AG09319 (cell line): Measurements from ENCODE around the gene NRSN1.

Experiments
- DNase-seq: peaks from one replicate; pipeline ENCODE4 v3.0.0-alpha.2; 2010; ENCODE audit warnings: low read depth; ENCODE audit errors: extremely low read depth
- TF ChIP-seq, protein P1 (sequence below): IDR thresholded peaks from 2 replicates; pipeline ENCODE4 v1.5.1; 2011; ENCODE audit warnings: low read depth, mild to moderate bottlenecking, inconsistent platforms, low read length, moderate library complexity

The NRSN1 gene, protein sequence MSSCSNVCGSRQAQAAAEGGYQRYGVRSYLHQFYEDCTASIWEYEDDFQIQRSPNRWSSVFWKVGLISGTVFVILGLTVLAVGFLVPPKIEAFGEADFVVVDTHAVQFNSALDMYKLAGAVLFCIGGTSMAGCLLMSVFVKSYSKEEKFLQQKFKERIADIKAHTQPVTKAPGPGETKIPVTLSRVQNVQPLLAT

DNA sequence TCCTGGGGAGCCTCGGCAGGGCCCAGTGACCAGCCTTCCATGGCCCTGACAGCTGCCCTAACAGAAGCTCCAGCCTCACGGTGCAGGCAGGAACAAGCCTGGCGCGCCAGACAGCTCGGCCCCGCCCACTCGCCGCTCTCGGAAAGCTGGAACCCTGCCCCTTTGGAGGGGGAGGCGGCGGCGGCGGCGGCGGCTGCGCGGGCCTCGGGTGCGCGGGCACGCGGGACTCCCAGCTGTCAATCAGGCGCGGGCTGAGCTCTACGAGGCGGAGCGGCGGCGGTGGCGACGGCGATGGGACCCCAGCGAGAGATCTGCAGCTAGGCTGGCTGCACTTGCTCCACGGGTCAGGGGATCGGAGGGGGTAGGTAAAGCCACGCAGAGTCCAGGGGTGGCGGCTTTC lies at the start of gene NRSN1:
Gene NRSN1 (plus strand): TSS at position 236 of the 400 bp plus-strand sequence. CDS start 8,113 bp downstream, outside the sequence.
- no peak for DNase-seq

DNA sequence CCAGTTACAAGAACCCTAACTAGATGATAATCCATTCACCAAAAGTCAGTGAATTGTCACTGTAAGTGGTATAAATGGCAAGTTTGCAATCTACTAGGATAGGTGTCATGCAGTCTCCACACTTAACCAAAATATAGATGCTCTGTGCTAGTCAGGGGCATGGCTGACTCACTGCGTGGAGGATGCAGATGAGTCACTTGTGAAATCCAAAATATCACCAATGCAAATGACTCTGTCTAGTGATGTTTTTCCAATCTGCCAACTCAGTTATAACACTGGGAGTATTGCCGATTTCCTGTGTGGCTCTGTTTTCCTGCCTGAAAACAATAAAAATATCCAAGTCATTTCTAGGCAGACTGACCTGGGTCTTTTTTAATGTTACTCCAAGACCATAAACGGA lies 47.8 kb upstream of the NRSN1 start:
- DNase-seq = no peak
- TF ChIP-seq, protein P1, sequence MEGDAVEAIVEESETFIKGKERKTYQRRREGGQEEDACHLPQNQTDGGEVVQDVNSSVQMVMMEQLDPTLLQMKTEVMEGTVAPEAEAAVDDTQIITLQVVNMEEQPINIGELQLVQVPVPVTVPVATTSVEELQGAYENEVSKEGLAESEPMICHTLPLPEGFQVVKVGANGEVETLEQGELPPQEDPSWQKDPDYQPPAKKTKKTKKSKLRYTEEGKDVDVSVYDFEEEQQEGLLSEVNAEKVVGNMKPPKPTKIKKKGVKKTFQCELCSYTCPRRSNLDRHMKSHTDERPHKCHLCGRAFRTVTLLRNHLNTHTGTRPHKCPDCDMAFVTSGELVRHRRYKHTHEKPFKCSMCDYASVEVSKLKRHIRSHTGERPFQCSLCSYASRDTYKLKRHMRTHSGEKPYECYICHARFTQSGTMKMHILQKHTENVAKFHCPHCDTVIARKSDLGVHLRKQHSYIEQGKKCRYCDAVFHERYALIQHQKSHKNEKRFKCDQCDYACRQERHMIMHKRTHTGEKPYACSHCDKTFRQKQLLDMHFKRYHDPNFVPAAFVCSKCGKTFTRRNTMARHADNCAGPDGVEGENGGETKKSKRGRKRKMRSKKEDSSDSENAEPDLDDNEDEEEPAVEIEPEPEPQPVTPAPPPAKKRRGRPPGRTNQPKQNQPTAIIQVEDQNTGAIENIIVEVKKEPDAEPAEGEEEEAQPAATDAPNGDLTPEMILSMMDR = no peak

More for the DNA sequence above, at the start of gene NRSN1:
- TF ChIP-seq, protein P1 = no peak

DNA sequence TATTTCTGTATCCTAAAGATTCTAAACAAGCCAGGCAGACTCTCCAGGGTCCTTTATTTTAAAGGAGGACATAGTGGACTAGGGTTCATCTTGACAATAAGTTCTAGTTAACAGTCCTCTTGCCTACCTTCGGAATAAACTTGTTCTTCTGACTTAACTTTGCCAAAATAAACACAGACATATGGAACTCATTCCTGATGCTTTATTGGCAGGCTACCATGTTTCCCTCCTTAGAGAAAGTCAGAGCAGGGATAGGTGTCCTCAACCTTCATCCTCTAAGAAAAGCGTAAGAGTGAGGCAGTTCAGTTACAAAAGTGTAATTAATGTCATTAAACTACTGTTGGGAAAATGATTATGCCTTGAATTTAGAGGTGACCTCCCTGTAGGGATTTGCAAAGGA lies 46.9 kb upstream of the NRSN1 start:
- TF ChIP-seq, protein P1 = no peak
- no peak for DNase-seq

DNA sequence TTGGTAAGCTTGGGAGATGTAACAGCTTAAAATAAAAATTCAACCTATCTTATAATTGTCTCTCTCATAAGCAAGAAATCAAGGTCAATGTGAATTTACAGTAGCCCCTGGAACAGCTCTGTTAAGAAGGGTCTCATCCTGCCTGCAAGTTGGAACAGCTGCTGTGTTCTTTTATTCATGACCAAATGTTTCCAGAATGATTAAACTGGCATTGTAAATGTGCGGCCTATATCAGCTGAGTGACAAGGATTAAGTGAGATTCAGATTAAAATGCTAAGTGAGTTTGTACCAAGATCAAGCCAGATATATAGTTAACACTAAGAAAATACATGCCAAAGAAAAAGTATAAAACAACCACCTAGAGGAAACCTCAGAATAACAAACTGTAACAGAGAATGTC lies 45.3 kb upstream of the NRSN1 start:
- DNase-seq = no peak

DNA sequence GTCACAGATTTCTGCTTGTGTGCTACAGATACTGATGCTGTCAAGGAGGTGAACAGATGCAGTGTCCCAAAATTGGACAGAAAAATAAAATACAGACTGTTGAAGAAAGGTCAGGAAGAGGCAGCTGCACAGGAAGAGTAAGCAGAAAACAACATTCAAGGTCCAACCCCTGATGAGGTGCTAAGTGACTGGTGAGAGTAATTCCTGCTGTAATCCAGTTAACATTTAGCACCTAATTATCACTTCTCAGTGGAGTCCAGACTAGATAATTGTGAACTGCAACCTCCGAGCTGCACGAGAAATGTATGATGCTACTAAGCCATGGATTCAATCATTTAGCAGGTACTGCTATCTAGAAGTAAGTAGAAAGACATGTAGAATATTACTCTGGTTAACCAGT lies 36.3 kb upstream of the NRSN1 start:
- TF ChIP-seq, protein P1 = no peak
- DNase-seq = no peak

More for the DNA sequence above, 45.3 kb upstream of the NRSN1 start:
- TF ChIP-seq, protein P1 = no peak

DNA sequence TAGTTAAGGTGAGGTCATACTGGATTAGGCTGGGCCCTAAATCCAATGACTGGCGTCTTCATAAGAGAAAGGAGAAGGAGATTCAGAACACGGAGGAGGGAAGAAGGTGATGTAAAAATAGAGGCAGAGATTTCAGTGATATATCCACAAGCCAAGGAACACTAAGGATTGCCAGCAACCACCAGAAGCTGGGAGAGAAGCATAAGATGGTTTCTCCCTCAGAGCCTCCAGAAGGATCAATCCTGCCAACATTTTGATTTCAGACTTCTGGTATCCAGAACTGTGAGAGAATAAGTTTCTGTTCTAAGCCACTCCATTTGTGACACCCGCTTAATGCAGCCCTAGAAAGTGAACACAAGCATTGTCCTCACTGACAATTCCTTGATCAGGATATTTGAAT lies 33.6 kb upstream of the NRSN1 start:
- no peak for DNase-seq
- TF ChIP-seq, protein P1 = no peak

DNA sequence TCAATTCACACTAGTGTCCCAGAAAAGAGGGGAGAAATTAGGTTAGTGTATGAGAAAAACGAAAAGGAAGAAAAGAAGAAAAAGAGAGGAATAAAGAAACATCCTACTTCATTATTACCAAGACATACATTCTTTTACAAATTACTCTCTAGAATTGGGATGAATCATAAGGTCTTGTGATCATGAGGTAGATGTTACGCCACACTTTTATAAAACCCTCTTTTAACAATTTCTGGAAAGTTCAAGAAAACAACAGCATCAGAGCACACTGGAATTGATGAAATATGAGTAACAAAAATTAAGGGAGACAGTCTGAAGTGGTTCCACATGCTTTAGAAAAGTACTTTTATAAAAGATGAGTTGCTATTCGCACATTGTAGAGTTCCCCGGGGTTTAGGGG lies 32.6 kb upstream of the NRSN1 start:
- DNase-seq = no peak
- TF ChIP-seq, protein P1 = no peak
